ENCODE data around the gene RETREG3. TPM values are rescaled to one million over a fixed set of nuclear protein-coding genes. Genes with fewer than 3 reads are reported as not detected.

RETREG3 gene
- total and polyA plus RNA-seq, 9 of the 15 experiments (the other 6 are each of a cell fraction or from before 2014, with no cell fraction given): 4.1 to 39.0 (median 16.9) TPM

GRCh38 chr17:42535155-42536047 lies 73.8 kb downstream of the RETREG3 start (continued):
- TF ChIP-seq AFF1 (IDR thresholded peaks at IDR 0.05; ENCODE audit: low read depth in 1 of 2, partially characterized antibody in 2 of 2) (peak in 1 of 2 experiments; percentile 27), GTF2E2 (tag; IDR thresholded peaks at IDR 0.05) (peak; percentile 84; the same call in 1 of the 2 replicates), GMEB1 (CRISPR knock-in tag; IDR thresholded peaks at IDR 0.05) (peak; percentile 51), GTF2B (IDR thresholded peaks at IDR 0.05; ENCODE audit: extremely low read depth, insufficient read length) (no peak), NFXL1 (CRISPR knock-in tag; IDR thresholded peaks at IDR 0.05) (peak; percentile 89), GTF3C2 (IDR thresholded peaks at IDR 0.05; ENCODE audit: borderline replicate concordance, extremely low read depth, insufficient read length) (no peak), PML (IDR thresholded peaks at IDR 0.05; ENCODE audit: low read length) (no peak), CBX1 (IDR thresholded peaks at IDR 0.05; ENCODE audit: low read depth) (no peak), AFF4 (CRISPR knock-in tag; IDR thresholded peaks at IDR 0.05) (no peak), DIDO1 (tag; IDR thresholded peaks at IDR 0.05; ENCODE audit: low read depth) (no peak), ZKSCAN3 (CRISPR knock-in tag; IDR thresholded peaks at IDR 0.05) (peak; percentile 70), MTA1 (IDR thresholded peaks at IDR 0.05; ENCODE audit: borderline replicate concordance) (no peak; the same call in 1 of the 2 replicates), ZNF431 (CRISPR knock-in tag; IDR thresholded peaks at IDR 0.05) (no peak)
